GM18519 (cell line): ENCODE measurements around the gene MRM2.
"Not testable (repeated sequence)": the region's sequence is repeated elsewhere in the genome, so short reads cannot be mapped to it uniquely, and the experiment has no call there.

Experiments used
- ATAC-seq: cut with Tn5 transposase; IDR thresholded peaks from one replicate; pipeline ENCODE4 v1.9.1; 2021; ENCODE audit warnings: mild to moderate bottlenecking, moderate library complexity; ENCODE audit not compliant: unreplicated experiment, low FRiP score

Gene MRM2

DNA sequence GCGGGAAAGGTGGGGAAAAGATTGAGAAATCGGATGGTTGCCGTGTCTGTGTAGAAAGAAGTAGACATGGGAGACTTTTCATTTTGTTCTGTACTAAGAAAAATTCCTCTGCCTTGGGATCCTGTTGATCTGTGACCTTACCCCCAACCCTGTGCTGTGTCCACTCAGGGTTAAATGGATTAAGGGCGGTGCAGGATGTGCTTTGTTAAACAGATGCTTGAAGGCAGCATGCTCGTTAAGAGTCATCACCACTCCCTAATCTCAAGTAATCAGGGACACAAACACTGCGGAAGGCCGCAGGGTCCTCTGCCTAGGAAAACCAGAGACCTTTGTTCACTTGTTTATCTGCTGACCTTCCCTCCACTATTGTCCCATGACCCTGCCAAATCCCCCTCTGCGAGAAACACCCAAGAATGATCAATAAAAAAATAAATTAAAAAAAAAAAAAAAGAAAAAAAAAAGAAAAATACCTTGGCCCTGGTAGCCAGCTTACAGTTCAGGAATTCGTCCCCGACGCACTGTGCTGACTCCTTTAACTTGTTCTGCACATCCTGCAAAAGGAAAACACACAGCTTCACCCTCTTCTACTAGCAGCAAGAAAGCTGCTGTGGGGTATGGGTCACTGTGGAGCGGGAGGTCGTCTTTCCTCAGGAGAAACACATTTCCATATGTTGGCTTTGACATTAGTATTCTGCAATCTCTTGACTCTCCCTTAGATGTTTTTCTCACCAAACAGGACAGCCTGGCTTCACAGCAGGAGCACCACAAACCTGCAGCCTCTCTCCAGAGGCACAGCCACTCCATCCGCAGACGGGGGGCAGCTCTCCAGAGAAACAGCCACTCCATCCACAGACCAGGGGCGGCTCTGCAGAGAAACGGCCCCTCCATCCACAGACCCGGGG, 27.3 kb upstream of the MRM2 start:
- ATAC-seq, result not testable (repeated sequence)

DNA sequence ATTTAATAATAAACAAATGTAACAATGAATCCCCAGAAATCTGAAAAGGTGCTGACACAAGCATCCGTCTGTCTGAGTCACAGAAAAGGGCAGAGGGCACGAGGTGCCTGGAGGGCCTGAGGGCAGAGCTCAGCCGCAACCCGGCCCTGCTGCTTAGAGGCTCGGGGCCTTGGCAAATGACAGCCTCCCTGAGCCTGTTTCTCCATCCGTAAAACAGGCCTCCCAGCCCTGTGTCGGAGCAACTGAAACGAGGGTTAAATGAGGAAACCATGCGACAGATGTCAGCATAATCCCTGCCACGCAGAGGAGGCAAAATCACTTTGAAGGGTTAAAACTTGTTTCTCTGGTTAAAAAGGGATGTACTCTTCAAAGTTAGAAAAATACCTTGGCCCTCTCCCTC, 24.9 kb upstream of the MRM2 start:
- no peak for ATAC-seq

DNA sequence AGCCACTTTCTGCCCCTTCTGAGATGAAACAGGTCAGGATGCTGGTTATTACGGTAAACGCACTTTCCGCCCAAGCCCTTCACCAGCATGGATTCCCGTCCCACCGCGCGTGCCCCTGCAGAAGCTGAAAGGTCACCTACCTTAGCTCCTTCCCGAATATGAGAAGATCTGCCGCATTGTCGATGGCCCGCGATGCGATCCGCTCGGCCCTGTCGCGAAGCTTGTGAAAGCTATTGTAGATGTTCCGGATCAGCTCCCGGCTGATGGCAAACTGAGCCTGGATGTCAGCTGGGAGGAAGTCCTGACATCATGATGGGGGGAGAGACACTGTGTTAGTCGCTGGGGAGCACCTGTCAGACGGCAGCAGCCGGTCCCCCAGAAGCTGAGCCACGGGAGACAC, 22.2 kb upstream of the MRM2 start:
- no peak for ATAC-seq

DNA sequence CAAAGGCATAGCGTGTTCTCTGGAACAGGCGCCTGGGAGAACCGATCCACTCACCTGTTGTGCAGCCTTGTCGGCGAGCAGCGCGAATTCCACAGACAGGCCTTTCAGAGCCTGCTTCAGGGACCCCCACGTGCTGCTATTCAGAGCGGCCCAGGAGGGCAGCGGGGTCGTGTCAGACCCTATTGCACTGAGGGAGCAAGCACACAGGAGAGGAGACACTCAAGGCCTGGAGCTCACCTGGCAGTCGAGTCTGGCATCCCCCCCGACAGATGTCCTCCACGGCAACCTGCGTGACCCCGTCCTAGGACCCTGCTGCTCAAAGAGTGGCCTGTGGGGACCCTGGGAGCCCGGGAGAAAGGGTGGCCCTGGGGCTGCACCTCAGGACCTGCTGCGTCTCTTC, 21.2 kb upstream of the MRM2 start:
- ATAC-seq, result no peak

DNA sequence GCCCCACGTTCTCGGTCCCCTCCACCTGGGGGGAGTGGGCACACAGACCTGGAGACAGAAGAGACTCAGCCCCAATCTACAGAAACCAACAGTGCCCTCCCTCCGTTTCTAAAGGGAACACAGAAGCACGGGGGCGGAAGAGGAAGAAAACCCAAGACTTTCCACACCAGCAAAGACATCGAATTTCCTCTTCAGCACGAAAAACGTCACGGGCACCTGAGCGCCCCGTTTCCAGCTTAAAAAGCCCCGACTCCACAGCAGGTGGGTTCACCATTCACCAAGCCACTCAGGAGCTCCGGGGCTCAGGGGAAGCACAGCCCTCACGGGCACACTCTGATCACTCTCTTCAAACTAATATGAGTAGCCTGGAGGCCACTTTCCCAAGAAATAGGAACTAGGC, 19.6 kb upstream of the MRM2 start:
- no peak for ATAC-seq

DNA sequence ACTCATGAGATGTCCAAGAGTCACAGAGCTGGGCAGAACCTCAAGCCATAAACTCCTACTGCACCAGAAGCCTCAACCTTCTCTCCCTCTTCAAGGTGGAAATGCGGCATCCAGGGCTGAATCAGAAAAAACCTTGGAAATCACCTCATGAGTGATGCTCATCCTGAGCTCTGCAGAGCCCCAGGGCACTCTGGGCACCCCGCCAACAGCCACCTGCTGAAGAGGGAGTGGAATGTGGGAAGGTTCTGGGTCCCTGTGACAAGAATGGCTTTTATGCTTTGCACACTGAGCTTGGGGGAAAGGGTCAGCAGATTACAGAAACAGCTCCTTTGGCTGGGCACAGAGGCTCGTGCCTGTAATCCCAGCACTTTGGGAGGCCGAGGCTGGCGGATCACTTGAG, 18.8 kb upstream of the MRM2 start:
- no peak for ATAC-seq

DNA sequence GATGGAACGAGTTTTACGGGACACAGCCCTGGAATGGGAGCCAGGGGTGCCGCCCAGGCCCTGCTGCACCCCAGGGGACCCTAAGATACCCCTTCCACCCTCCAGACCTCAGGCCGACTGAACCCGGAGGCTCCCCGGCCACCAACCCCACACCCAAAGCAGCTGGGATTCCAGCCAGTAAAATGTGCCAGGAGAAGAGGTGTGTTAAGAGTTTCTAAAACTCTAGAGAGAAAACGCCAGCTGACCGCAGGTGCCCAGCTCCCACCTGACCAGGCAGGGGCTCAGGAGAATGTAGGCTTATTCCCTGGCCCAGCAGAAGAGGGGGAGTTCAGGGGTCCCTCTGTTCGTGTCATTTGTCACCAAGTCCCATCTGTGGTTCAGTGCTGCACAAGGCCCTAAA, 17.5 kb upstream of the MRM2 start:
- ATAC-seq, result no peak

DNA sequence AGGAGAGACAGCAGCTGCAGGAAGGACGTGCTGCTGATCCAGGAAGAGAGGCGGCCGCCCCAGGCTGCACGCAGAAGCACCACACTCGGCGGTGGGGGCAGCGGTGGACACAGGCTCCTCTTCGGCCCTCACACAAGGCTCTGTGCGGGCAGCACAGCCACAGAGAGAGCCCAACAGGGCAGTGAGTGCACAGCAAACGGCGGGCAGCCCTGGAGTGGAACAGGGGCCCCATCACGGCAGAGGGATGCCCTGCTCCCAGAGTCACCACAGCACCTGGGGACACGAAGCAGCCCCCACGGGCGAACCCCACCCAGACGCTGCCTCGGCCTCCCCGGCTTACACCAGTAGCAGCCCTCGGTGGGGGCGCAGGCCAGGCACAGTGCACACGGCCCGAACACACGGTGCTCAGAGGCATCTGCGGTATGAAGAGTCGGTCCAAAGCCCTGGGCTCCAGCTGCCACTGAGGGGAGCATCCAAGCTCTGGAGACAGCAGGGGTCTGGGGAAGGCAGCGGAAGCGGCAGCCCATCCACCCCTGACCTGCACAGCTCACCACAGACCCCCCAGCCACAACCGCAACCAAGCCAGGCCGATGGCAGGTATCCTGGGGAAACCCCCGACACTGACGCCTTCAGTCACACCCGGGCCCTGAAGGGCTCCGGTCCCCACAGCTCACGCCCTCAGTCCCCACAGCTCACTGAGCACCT, 16.8 kb upstream of the MRM2 start:
- ATAC-seq, result no peak

DNA sequence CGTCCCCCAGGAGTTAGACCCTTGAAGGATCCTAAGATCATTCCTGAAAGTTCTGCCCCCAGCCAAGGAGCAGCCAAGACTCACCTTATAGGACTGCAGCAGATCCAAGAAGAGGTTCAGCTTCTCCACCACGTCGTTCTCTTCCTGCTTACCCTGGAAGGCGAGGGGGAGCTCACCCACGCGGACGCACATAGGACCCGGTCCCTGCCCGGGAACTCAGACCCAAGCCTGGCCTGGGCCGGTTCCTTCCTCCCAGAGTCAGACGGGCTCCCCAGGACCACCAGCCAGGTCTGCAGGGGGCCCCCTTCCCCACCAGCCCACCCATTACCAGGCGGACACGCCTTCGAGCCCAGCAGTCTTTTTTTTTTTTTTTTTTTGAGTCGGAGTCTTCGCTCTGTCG, 15.6 kb upstream of the MRM2 start:
- no peak for ATAC-seq

DNA sequence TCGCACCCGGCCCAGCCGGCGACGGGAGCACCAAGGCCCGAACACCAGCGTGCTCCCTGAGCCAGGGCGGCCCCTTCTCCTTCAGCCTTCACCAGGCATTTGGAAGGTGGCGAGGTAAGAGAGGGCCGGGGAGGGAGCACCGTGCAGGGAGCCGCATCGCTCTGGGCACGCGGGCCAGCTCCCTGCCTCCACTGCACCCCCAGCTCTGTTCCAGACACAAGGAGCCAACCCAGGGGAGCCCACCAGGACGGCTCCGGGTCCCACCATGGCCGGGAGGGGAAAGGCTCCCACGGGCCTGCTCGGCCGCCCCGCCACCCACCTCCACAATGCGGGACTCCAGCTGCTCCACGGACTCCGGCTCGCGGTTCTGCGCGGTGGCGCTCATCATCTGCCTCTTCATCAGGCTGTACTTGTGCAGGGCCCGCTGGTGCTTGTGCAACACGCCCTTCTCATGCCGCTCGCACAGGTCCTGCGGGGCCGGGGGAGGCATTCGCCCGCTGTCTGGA, 15.1 kb upstream of the MRM2 start:
- no peak for ATAC-seq

DNA sequence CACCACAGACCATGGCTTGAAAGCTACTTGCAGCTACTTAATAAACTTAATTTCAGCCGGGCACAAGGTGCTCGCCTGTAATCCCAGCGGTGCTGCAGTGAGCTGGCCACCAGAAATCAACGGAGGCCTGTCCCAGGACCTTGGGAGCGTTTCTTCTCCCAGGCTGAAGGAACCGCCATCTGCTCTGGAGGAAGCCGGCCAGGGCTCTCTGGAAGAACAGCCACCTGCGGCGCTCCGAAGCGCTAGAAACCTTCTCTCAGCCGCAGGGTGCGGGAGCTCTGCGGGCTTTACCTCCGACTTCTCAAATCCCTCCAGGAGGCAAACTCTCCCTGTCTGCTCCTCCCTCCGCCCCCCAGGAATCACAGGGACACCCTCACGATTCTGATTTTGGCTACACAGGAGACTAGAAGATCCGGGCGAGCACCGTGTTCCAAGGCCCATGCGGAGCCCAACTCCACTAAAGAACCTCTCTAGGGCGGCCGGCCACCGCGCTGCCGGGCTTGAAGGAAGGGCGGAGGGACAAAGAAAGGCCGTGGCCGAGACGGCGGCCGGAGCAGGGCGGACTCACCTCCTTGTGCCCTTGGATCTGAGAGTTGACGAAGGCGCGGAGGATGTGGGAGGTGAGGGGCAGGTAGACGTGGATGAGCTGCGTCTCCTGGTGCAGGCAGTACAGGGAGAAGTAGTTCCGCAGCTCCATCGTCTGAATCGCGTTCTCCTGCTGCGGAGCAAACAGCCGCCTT, 14.5 kb upstream of the MRM2 start:
- no peak for ATAC-seq

DNA sequence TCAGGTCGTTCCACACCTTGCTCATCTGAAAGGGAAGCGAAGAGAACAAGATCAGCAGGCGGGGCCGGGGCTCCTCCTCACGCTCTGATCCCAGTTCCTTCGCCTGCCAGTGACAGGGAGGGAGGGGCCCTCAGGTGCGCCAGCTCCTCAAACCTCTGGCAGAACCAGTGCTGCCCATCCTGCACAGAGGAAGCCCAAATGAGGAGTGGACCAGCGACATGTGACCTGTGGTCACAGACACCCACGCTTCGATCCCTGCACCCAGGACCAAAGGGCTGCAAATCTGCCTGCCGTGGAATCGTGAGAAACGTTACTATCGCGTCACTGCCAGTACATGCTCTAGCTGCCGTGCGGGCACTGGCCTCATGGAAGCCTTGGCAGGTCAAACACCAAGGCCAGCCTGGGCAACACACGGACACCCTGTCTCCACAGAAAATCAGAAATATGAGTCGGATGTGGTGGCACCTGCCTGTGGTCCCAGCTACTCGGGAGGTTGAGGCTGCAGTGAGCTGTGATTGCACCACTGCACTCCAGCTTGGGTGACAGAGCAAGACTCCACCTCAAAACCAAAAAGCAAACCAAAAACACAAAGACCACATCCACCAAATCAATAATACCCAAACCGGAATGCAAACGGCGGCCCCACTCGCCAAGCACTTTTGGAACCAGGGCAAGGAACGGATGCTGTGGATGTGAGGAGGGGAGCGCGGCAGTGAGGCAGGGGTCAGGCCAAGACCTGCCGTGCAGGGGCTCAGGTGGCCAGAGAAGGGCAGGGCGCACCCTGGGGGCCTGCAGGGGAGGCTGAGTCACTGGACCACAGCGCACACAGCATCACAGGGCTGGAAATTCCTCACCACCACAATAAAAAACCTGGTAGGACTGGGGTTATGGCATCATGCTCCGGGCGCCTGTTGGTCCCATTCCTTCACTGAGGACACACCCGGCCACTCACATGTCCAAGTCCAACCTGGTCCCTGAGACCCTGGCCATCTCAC, 13.4 kb upstream of the MRM2 start:
- no peak for ATAC-seq

DNA sequence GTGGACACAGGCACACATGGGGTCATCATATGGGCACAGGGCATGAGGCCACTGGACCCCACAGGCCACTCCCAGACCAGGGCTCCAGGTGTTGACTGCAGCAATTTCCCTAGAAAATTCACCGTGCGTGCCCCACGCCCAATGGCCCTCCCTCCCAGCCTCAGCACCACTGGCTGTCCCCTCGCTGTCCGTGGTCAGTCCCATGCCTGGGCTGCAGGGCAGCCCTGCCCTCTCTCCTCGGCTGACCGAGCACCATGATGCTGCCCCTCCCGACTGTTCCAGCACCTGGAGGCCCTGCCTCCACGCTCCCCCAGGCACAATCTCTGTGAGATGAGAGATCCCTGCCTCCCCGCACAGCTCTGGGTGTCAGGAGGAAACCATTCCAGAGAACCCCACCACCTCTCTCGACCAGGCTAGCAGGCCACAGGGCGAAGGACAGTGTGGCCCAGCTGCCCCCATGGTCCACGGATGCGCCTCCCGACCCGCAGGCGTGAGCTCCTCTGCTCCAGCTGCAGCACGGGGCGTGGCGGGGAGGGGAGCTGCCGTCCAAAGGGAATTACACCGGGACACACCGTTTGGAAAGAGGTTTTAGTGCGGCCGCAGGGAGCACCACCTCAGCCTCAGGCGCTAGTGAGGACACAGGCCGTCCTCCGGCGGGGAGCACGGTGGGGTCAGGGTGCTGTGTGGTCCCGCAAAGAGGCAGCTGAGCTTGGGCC, 12.6 kb upstream of the MRM2 start:
- ATAC-seq, result no peak

DNA sequence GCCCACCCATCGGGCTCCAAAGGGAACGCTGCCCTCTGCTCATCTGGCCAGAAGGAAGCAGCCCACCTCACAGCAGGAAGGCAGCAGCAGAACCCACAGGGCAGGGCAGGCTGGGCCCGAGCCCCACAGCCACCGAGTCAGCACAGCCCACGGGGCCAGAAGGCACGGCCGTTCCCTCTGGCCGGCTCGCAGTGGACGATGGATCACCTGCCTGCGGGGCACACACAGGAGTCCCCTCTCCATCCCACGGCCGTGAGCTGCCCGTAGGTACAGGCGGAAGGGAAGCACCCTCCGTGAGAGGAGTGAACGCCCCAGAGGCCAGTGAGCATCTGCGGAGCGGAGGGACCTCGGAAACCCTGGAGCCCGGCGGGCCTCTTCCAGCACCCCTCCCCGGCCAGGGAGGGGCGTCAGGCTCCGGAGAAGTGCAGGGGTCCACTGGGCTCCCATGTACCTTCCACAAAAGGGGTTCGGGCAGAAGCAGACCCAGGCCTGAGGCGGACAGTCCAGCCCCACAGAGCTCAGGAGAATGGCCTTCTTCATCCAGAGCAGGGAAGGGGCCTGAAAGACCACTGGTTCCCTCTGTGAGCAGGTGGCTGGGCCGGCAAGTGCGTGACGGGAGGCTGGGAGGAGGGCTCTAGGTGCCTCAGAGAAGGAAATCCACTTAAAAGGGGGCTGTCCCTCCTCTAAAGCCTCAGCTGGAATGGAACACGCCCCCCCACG, 11.7 kb upstream of the MRM2 start:
- no peak for ATAC-seq

DNA sequence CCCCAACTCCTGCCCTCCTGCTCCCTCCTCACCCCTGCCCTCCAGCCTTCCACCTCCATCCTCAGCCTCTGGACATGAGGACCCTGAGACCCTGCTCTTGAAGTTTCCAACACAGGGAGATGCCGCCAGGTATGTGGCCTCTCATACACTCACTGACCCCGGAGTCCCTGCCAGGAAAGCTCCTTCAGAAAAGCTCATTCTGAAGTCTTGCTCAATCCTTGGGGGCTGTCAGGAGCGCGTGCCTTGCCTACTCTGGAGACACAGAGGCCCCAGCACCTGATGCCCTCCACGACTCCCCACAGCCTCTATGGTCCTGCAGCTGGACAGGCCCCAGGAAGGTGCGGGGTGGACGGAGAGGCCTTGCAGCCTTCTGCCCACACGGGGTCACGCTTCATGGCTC, 11.0 kb upstream of the MRM2 start:
- no peak for ATAC-seq

DNA sequence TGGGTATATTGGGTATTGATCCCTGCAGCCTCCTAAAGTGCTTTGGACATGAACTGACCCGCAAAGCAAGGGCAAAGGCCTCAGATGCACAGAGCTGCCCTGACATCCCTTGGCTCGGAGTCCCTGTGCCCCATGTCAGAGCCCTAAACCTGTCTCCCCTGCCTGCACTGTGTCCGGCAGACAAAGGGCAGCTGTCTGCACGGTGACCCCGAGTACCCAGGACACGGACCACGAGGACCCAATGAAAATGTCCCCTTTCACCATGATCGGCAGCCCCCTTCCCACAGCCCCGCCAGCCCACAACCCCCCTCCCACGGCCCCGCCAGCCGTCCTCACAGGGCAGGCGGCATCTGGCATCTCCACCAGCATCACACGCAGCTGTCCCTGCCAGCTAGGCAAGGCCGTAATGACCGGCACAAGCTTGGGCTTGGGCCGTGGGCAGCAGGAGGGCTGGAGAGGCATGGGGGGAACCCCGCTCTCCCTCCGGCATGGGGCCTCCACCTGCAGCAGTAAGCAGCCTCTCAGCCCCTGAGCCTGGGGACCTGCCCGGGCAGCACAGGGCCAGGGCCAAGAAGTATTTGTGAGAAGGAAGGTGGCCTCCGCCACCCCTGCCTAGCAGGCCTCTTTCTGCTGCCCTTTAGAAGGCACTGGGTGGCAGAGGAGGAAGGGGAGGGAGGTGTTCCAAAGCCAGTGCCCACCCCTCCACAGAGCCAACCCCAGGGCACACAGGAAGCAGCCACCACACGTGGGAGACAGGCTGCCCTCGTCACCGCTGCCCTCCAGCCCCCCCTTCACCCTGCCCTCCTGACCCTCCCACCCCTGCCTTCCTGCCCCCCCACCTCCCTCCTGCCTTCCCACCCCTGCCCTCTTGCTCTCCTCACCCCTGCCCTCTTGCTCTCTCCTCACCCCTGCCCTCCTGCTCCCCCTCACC, 10.1 kb upstream of the MRM2 start:
- ATAC-seq, result no peak

DNA sequence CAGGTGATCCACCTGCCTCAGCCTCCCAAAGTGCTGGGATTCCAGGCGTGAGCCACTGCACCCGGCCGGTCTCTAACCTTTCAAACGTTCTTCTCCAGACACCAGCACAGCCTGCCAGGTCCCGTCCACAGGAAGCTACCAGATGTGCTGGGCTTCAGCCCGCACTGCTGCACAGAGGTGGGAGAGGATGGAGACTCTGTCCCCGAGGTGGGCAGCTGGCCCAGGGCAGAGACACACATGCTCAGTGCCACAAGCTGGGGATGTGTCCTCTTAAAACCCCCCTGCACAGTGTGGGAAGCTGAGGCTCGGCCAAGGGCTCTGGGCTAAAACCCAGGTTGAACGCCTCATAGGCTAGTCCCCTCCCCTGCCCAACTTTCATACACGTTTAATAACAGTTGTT, 9.4 kb upstream of the MRM2 start:
- ATAC-seq, result no peak
